ACC112 (cell line): ENCODE data around the gene GUSB.
"Not testable (repeated sequence)": the region's sequence is repeated elsewhere in the genome, so short reads cannot be mapped to it uniquely, and the experiment has no call there.

Experiments used
- H2AFZ ChIP-seq: fragments of 200-600 bp; sonication (generic); one replicate; pipeline ENCODE4 v1.6.0; 2017; ENCODE audit warnings: antibody characterized with exemption, low read length; ENCODE audit not compliant: unreplicated experiment
- H3K27ac ChIP-seq: fragments of 200-600 bp; sonication (generic); 2 replicates; pipeline ENCODE4 v1.5.1; 2014; ENCODE audit warnings: low read depth, mild to moderate bottlenecking, antibody characterized with exemption, low read length, moderate library complexity
- H3K27me3 ChIP-seq: fragments of 200-600 bp; sonication (generic); 2 replicates; pipeline ENCODE4 v1.6.1; 2014; ENCODE audit warnings: mild to moderate bottlenecking, antibody characterized with exemption, low read length, moderate library complexity, mixed read lengths; ENCODE audit not compliant: insufficient read depth
- H3K36me3 ChIP-seq: fragments of 200-600 bp; sonication (generic); 2 replicates; pipeline ENCODE4 v1.6.1; 2016; ENCODE audit warnings: mild to moderate bottlenecking, antibody characterized with exemption, low read length, moderate library complexity, mixed read lengths; ENCODE audit not compliant: insufficient read depth
- H3K4me1 ChIP-seq: fragments of 200-600 bp; sonication (generic); one replicate; pipeline ENCODE4 v1.6.1; 2016; ENCODE audit warnings: low read length, mixed read lengths; ENCODE audit not compliant: insufficient read depth, unreplicated experiment, control insufficient read depth
- H3K4me3 ChIP-seq: fragments of 200-600 bp; sonication (generic); 2 replicates; pipeline ENCODE4 v1.5.1; 2014; ENCODE audit warnings: mild to moderate bottlenecking, low read depth, low read length
- H3K79me2 ChIP-seq: fragments of 200-600 bp; sonication (generic); one replicate; pipeline ENCODE4 v1.6.0; 2016; ENCODE audit warnings: low read length; ENCODE audit not compliant: control insufficient read depth, unreplicated experiment, insufficient read depth

Gene GUSB

DNA sequence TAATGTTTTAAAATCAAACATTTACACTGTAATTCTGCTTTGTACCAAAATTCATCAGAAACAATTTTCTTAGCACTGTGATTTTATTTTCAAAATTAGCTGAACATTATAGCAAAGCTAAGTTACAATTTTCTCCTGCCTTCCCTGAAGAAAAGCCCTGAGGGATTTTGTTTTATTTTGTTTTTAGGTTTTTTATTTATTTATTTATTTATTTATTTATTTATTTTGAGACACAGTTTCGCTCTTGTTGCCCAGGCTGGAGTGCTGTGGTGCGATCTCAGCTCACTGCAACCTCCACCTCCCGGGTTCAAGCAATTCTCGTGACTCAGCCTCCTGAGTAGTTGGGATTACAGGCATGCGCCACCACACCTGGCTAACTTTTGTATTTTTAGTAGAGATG lies 9.8 kb upstream of the GUSB start:
- not testable (repeated sequence) for H3K4me1 ChIP-seq, H3K4me3 ChIP-seq, H3K36me3 ChIP-seq, H3K27me3 ChIP-seq, H3K27ac ChIP-seq, H2AFZ ChIP-seq, H3K79me2 ChIP-seq

DNA sequence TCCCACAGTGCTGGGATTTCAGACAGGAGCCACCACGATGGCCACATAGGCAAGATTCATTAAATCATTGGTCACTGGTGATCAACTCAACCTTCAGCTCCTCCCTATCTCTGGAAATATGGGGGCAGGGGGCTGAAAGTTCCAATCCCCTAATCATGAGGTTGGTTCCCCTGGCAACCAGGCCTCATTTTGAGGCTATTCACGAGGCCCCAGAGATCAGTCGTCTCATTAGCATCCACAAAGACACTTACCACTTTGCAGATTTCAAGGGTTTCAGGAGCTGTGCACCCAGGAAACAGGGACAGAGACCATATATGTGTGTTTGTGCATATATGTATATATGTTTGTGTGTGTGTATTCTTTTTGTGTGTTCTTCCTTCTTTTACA lies 7.7 kb upstream of the GUSB start:
- Histone ChIP-seq H3K27me3 (no peaks in the 10 kb centered on the region), H2AFZ (no peak overlapping the region), H3K36me3 (no peaks in the 10 kb centered on the region), H3K4me3 (no peak overlapping the region), H3K4me1 (no peaks in the 10 kb centered on the region), H3K79me2 (no peaks in the 10 kb centered on the region), H3K27ac (no peak overlapping the region)

DNA sequence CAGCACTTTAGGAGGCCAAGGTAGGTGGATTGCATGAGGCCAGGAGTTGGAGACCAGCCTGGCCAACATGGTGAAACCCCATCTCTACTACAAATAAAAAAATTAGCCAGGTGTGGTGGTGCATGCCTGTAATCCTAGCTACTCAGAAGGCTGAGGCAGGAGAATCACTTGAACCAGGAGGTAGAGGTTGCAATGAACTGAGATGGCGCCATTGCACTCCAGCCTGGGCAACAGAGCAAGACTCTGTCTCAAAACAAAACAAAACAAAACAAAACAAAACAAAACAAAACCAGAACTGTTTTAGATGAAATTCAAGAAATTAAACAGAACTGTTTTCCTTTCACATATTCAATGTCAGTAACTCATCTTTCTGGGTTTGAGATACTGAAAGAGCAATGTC lies 6.5 kb upstream of the GUSB start:
- H3K27ac ChIP-seq, H3K4me1 ChIP-seq, H3K27me3 ChIP-seq, H3K4me3 ChIP-seq, H3K79me2 ChIP-seq, H3K36me3 ChIP-seq, H2AFZ ChIP-seq: not testable (repeated sequence)

DNA sequence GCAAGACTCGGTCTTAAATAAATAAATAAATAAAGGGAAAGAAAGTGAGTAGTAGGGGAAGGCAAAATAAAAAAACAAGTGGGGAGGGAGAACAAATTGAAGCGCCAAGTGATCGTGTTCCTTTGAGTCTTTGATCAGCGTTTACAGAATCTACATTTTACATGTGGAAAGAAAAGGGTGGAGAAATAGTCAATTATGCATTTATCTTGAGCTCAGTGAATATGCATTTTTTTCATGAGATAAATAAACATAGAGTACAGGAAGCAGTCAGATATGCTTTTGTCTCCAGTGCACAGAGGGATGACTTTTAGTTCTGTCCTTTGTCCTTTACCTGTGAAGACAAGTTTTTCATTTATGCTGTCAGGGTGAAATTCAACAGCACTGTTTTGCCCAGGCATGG lies 6.1 kb upstream of the GUSB start:
- Histone ChIP-seq H3K79me2 (no peaks in the 10 kb centered on the region), H3K36me3 (no peaks in the 10 kb centered on the region), H3K4me3 (no peak overlapping the region), H3K27me3 (no peaks in the 10 kb centered on the region), H3K27ac (no peak overlapping the region), H2AFZ (no peak overlapping the region), H3K4me1 (peaks cover 6% of the 10 kb centered on the region)

DNA sequence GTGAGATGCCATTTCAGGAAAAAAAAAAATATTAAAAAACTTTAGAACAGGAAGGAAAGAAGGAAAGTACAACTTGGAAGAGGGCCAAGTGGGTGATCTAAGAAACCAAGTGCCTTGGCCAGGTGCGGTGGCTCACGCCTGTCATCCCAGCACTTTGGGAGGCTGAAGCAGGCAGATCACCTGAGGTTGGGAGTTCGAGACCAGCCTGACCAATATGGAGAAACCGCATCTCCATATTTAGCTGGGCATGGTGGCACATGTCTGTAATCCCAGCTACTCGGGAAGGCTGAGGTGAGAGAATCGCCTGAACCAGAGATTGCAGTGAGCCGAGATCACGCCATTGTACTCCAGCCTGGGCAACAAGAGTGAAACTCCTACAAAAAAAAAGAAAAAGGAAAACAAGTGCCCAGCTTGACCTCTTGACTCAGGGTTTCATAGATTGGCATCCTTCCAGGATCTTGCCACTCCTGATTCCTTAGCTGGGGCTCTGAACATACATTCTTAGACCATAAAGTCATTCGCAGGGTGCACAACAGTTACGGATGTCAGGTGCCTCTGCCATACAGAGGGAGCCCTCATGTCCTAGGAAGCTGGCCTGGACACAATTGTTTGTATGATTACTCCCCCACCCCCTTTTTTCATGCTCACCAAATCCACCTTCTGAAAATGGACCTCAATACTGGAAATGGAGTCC lies 2.1 kb upstream of the GUSB start:
- Histone ChIP-seq H3K4me1 (peaks cover 19% of the 10 kb centered on the region), H3K27me3 (no peaks in the 10 kb centered on the region), H3K27ac (no peak overlapping the region), H3K4me3 (no peak overlapping the region), H3K36me3 (no peaks in the 10 kb centered on the region), H3K79me2 (peaks cover 24% of the 10 kb centered on the region), H2AFZ (no peak overlapping the region)

DNA sequence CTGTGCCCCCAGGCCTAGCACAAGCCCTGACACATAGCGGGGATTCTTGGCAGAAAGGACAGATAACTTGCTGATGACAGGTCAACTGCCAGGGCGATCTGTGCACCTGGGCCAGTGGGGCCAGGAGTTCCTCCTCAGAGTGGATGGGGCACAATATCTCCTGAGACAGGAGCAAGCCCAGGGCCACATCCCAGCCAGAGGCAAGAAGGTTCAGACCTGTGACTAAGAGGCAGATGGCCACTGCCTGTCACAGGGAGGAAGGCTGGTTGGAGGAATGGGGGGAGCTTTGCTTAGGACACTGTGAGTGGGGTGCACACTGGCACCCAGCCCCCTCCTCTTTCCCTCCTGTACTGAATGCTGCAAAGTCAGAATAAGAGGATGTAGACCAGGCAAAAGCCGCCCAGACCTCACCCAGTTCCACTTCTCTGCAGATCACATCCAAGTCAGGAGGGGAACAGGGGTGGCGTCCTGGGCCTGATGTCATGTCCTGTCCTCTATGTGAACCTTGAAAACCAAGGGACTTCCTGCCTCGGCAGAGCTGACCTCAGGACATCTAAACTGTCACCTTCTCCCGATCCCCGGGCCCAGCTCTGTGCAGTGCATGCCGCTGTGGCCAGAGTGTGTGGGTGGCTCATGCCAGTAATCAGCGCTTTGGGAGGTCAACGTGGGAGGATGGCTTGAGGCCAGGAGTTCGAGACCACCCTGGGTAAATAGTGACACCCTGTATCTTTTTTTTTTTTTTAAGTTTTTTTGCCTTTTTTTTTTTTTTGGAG lies 1.3 kb downstream of the GUSB start:
- Histone ChIP-seq H3K4me3 (peak overlapping the region; percentile 82), H2AFZ (no peak overlapping the region), H3K4me1 (peaks cover 19% of the 10 kb centered on the region), H3K27ac (no peak overlapping the region), H3K79me2 (peaks cover 24% of the 10 kb centered on the region), H3K36me3 (peaks cover 2% of the 10 kb centered on the region; the same call in 1 of the 2 replicates), H3K27me3 (no peaks in the 10 kb centered on the region)

DNA sequence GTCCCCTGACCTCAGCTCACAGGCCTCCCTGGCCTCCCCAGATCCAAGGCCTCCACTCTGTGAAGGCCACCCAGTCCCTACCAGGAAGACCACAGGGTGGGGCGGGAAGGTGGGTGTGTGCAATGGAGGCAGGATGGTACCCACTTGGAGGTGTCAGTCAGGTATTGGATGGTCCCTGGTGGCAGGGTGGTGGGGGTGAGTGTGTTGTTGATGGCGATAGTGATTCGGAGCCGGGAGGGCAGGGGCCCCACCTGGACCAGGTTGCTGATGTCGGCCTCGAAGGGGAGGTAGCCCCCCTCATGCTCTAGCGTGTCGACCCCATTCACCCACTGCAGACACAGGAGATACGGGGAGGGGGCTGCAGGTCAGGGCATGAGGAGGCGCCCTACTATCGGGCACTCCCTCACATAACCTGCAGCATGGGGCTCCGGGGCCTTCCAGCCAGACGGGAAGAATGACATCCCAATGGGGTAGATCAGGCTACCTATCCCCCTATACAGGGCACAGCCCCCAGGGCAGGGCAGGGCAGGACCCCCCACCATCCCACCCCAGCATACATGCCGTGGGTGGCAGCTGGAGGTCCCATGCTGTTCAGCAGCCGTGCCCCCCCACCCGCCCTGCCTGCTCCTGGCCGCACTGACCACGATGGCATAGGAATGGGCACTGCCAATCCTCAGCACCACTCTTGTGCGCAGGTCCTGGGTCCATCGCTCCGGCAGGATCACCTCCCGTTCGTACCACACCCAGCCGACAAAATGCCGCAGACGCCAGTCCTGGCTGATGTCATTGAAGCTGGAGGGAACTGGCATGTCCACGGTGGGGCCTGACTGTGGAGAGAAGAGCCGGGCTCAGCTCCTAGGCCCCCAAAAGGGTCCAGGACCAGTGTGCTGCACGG lies 2.2 kb downstream of the GUSB start:
- Histone ChIP-seq H3K36me3 (peaks cover 2% of the 10 kb centered on the region; the same call in 1 of the 2 replicates), H2AFZ (no peak overlapping the region), H3K27me3 (no peaks in the 10 kb centered on the region), H3K27ac (no peak overlapping the region), H3K4me1 (peaks cover 19% of the 10 kb centered on the region), H3K4me3 (peak overlapping the region; percentile 82; the same call in 1 of the 2 replicates), H3K79me2 (peaks cover 24% of the 10 kb centered on the region)

DNA sequence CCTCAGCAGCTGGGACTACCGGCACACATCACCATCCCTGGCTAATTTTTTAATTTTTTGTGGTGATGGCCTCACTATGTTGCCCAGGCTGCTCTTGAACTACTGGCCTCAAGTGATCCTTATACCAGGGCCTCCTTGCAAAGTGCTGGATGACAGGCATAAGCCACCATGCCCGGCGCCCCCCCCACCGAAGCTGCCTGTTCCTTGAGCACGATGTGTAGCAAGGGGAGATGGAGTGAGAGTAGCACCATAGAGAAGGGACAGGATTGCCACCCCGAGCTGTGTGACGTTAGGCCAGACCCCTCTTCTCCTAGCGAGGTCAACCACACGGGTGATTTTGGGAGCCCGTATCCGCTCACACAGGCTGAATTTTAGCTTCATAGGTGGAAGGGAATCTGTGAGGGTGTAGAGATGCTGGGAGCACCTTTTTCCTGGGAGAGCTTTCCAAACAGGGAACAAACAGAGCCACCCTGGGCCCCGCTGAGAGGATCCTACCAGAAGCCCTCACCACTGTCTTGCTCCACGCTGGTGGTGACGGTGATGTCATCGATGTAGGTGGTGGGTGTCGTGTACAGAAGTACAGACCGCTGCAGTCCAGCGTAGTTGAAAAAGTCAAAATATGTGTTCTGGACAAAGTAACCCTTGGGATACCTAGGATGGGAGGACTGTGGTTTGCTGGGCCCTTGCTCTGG lies 3.0 kb downstream of the GUSB start:
- Histone ChIP-seq H2AFZ (no peak overlapping the region), H3K79me2 (peaks cover 24% of the 10 kb centered on the region), H3K4me1 (peaks cover 14% of the 10 kb centered on the region), H3K36me3 (peaks cover 2% of the 10 kb centered on the region; the same call in 1 of the 2 replicates), H3K27ac (no peak overlapping the region), H3K27me3 (no peaks in the 10 kb centered on the region), H3K4me3 (no peak overlapping the region)

DNA sequence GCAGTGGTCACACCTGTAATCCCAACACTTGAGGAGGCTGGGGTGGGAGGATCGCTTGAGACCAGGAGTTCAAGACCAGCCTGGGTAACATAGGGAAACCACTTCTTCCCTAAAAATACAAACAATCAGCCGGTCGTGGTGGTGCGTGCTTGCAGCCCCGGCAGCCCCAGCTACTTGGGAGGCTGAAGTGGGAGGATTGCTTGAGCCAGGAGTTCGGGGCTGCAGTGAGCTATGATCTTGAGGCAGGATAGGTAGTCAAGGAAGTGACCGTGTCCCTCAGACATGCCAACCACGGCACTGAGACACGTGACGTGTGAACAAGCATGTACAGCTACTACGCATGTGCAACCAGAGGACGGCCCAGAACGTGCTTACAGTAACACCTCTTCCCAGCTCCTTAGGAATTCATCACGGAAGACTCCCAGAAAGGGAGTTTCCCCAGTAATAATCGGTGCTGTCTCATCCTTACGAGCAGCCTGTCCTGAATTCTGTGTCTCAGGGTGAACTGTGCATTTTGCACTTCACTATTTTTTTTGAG lies 5.3 kb downstream of the GUSB start:
- Histone ChIP-seq H3K79me2 (peaks cover 17% of the 10 kb centered on the region), H3K27me3 (no peaks in the 10 kb centered on the region), H3K27ac (no peak overlapping the region), H3K4me3 (no peak overlapping the region), H3K36me3 (peaks cover 2% of the 10 kb centered on the region; the same call in 1 of the 2 replicates), H3K4me1 (peaks cover 8% of the 10 kb centered on the region), H2AFZ (no peak overlapping the region)
